BE2C (cell line): Measurements from ENCODE around the gene ICAM5.

ENCODE experiments used
- DNase-seq: peaks from one replicate; pipeline ENCODE4 v3.0.0-alpha.2; 2020
- H3K27me3 ChIP-seq: fragments of 250-450 bp; sonication (Bioruptor Pico); 2 replicates; pipeline ENCODE4 v1.5.1; 2020; ENCODE audit warnings: mild to moderate bottlenecking
- H3K36me3 ChIP-seq: fragments of 250-450 bp; sonication (Bioruptor Pico); 2 replicates; pipeline ENCODE4 v1.5.1; 2020; ENCODE audit warnings: mild to moderate bottlenecking
- H3K4me1 ChIP-seq: fragments of 250-450 bp; sonication (Bioruptor Pico); 2 replicates; pipeline ENCODE4 v1.5.1; 2020
- H3K4me3 ChIP-seq: 2 replicates; pipeline ENCODE4 v1.5.1; 2011; ENCODE audit warnings: low read depth, low read length
- H3K9me3 ChIP-seq: fragments of 250-450 bp; sonication (Bioruptor Pico); 2 replicates; pipeline ENCODE4 v1.5.1; 2020
- CTCF ChIP-seq: IDR thresholded peaks from 2 replicates; pipeline ENCODE4 v1.5.1; 2012; ENCODE audit warnings: mild to moderate bottlenecking, low read depth, low read length

ICAM5 gene

GRCh38 chr19:10258080-10258710 lies 31.6 kb upstream of the ICAM5 start:
- Histone ChIP-seq H3K4me3 (no peak overlapping the region), H3K4me1 (peaks cover 5% of the 10 kb centered on the region), H3K9me3 (no peaks in the 10 kb centered on the region), H3K27me3 (no peaks in the 10 kb centered on the region), H3K36me3 (peaks cover 45% of the 10 kb centered on the region)
- DNase-seq, result no peak
- no peak for TF ChIP-seq CTCF

- peak; percentile 96 for DNase-seq
- TF ChIP-seq CTCF, result peak; percentile 87
- Histone ChIP-seq H3K9me3 (no peaks in the 10 kb centered on the region), H3K4me1 (peaks cover 5% of the 10 kb centered on the region), H3K4me3 (no peak overlapping the region), H3K27me3 (no peaks in the 10 kb centered on the region), H3K36me3 (peaks cover 40% of the 10 kb centered on the region)
Observed at GRCh38 chr19:10259162-10259905, 30.4 kb upstream of the ICAM5 start.

- Histone ChIP-seq H3K4me1 (peaks cover 5% of the 10 kb centered on the region), H3K27me3 (no peaks in the 10 kb centered on the region), H3K4me3 (no peak overlapping the region), H3K36me3 (peaks cover 31% of the 10 kb centered on the region), H3K9me3 (no peaks in the 10 kb centered on the region)
- DNase-seq, result no peak
- TF ChIP-seq CTCF, result no peak
Observed at GRCh38 chr19:10260141-10260584, 29.6 kb upstream of the ICAM5 start.

GRCh38 chr19:10262771-10263170 lies 27.0 kb upstream of the ICAM5 start:
- no peak for TF ChIP-seq CTCF
- no peaks in the 10 kb centered on the region for H3K27me3 ChIP-seq
- DNase-seq, result no peak
- H3K36me3 ChIP-seq, result peaks cover 15% of the 10 kb centered on the region
- no peaks in the 10 kb centered on the region for H3K9me3 ChIP-seq
- H3K4me1 ChIP-seq, result peaks cover 5% of the 10 kb centered on the region
- H3K4me3 ChIP-seq, result no peak overlapping the region

GRCh38 chr19:10266706-10267105 lies 23.0 kb upstream of the ICAM5 start:
- TF ChIP-seq CTCF, result no peak
- Histone ChIP-seq H3K27me3 (peaks cover 23% of the 10 kb centered on the region), H3K9me3 (no peaks in the 10 kb centered on the region), H3K4me3 (no peak overlapping the region), H3K36me3 (no peaks in the 10 kb centered on the region), H3K4me1 (no peaks in the 10 kb centered on the region)
- no peak for DNase-seq

- Histone ChIP-seq H3K4me1 (no peaks in the 10 kb centered on the region), H3K36me3 (no peaks in the 10 kb centered on the region), H3K9me3 (no peaks in the 10 kb centered on the region), H3K4me3 (no peak overlapping the region), H3K27me3 (peaks cover 36% of the 10 kb centered on the region)
- no peak for TF ChIP-seq CTCF
- no peak for DNase-seq
Observed at GRCh38 chr19:10268071-10268470, 21.7 kb upstream of the ICAM5 start.
